Activated CD4-positive, alpha-beta T cell treated with anti-CD3 and anti-CD28 coated beads, Interleukin-2, amount 50 U/mL, for 4 hours (primary cell): ENCODE measurements around the gene ACSF3.
"Not testable (repeated sequence)": the region's sequence is repeated elsewhere in the genome, so short reads cannot be mapped to it uniquely, and the experiment has no call there.

ENCODE experiments used
- DNase-seq, 2 experiments: peaks; one replicate each; pipeline ENCODE4 v3.0.0-alpha.2; 2020

Gene ACSF3

DNA sequence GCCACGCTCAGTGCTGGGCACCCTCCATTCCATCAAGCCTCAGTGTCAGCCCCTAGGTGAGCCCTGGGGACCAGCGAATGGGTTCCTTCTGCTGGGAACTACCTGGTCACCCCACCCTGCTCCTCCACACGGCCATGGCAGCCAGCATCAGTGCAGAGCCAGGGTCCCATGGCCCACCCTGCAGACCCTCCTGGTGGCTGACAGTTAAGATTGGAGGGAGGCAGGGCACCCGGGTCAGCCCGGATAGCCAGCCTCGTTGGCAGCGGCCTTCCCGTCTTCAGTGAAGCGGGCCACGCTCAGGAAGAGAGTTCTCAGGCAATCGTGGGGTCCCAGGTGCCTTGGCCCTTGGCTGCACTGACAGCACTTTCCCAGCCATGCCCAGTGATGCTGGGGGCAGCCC, 37.1 kb upstream of the ACSF3 start:
- no peak for DNase-seq

- DNase-seq, result no peak
Measured at GRCh38 chr16:89057738-89058137, 35.9 kb upstream of the ACSF3 start.

GRCh38 chr16:89058812-89059211, 34.8 kb upstream of the ACSF3 start:
- no peak for DNase-seq

GRCh38 chr16:89060207-89060794, 33.4 kb upstream of the ACSF3 start:
- no peak for DNase-seq

GRCh38 chr16:89061086-89061485, 32.6 kb upstream of the ACSF3 start:
- DNase-seq, result no peak

- DNase-seq, result no peak
Measured at GRCh38 chr16:89061590-89062380, 31.9 kb upstream of the ACSF3 start.

DNA sequence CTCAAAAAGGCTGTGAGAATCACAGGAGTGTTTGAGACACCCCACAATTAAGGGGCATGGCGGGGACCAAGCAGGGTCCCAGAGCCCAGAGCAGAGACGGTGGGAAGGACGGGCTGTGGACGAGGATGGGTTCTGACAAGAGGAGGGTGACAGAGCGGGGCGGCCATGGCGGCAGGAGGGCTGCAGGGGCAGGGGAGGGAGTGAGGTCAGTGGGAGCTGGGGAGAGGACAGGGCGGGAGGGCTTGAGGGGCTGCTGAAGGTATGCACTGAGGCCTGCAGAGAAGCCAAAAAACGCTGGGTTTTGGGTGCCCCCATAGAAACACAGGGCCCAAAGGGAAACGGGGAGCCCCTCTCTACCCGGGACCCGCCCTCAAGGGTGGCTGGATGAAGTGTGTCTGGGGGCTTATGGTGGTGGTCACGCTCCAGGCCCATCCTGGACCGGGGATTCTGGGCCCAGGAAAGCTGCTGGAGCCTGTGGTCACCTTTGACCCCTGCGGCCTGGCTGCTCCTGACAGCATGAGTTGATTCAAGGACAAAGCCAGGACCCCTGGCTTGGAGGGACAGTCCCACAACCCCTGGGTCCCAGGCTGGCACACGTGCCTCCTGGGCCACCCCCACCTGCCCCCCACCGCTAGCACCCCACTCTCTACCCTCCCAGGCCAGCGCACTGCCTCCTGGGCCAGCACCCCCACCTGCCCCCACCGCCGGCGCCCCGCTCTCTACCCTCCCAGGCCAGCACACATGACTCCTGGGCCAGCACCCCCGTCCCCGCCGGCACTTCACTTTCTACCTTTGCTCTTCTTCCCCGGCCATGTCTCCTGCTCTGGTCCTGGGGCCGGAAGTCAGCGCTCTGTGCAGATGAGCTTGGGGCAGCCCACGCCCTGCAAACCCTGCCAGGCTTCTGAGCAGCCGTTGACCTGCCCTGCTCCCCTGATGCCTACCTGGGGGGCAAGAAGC, 31.0 kb upstream of the ACSF3 start:
- DNase-seq, result no peak

- no peak for DNase-seq
Measured at GRCh38 chr16:89063768-89064320, 29.8 kb upstream of the ACSF3 start.

- no peak for DNase-seq
Measured at GRCh38 chr16:89064606-89065457, 28.8 kb upstream of the ACSF3 start.

- no peak for DNase-seq
Measured at GRCh38 chr16:89065458-89065822, 28.2 kb upstream of the ACSF3 start.

DNA sequence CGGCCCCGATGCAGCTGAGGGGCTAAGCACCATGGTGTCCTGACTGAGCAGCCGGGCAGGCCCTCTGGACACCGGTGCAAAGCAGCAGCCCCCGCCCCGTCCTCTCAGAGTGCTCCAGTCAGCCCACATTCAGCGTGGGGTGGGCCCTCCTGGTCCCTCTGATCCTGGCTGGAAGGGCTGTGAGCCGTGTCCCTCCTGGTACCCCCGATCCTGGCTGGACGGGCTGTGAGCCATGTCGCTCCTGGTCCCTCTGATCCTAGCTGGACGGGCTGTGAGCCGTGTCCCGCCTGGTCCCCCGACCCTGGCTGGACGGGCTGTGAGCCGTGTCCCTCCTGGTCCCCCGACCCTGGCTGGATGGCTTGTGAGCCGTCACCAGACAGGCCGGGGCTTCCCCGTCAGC, 26.9 kb upstream of the ACSF3 start:
- DNase-seq, result no peak

DNA sequence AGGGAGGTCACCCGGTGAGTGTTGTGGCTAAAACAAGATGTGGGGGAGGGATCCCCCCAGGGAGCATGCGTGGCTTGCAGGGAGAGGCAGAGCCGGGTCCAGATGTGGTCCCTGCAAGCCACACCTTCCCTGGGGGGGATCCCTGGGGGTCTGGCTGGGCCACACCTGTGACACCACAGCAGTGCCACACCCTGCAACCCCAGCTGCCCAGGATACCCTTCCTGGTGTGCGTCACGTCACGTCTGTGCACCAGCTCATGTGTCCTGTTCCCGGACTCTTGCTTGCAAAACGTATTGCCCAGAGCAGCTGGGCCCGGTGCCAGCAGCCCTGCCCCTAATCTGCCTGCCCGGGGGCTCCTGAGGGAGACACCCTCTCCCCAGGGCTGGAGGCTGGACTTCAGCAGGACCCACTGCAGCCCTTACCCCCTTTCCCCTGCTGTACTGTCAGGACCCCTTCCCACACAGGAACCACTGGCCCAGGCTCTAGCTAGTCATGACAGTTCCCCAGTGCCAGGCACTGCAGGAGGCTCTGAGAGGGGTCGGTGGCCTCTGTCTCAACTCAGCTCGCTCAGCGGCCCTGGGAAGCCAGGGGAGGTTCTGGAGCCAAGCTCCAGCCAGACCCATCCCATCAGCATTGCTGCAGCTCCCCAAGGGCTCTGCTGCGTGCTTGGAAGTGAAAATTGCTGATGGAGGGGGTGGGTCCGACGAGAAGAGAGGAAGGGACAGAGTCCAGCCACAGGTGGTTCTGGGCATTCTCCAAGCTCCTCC, 25.8 kb upstream of the ACSF3 start:
- no peak for DNase-seq

DNA sequence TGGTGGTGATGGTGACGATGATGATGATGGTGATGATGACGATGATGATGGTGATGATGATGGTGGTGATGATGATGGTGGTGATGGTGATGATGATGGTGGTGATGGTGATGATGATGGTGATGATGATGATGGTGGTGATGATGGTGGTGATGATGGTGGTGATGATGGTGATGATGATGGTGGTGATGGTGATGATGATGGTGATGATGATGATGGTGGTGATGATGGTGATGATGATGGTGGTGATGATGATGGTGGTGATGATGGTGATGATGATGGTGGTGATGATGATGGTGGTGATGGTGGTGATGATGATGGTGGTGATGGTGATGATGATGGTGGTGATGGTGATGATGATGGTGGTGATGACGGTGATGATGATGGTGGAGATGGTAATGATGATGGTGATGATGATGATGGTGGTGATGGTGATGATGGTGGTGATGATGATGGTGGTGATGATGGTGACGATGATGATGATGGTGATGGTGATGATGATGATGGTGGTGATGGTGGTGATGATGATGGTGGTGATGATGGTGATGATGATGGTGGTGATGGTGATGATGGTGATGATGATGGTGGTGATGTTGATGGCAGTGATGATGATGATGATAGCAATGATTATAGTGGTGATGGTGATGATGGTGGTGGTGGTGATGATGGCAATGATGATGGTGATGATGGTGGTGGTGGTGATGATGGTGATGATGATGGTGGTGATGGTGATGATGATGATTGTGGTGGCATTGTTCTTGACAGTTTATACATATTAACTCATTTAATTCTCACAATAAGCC, 24.6 kb upstream of the ACSF3 start:
- not testable (repeated sequence) for DNase-seq

DNA sequence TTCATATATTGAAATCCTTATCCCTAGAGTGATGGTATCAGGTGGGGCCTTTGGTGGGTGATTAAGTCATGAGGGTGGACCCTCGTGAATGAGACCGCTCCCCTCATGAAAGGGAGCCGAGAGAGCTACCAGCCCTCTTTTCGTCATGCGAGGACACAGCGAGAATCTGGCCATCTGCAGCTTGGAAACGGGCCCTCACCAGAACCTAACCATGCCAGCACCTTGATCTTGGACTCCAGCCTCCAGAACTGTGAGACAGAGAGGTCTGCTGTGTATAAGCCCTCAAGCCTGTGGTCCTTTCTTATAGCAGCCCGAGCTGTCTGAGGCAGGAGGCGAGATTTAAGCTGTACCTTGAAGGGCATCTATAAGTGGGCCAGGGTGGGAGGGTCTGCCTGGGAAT, 23.7 kb upstream of the ACSF3 start:
- no peak for DNase-seq

DNA sequence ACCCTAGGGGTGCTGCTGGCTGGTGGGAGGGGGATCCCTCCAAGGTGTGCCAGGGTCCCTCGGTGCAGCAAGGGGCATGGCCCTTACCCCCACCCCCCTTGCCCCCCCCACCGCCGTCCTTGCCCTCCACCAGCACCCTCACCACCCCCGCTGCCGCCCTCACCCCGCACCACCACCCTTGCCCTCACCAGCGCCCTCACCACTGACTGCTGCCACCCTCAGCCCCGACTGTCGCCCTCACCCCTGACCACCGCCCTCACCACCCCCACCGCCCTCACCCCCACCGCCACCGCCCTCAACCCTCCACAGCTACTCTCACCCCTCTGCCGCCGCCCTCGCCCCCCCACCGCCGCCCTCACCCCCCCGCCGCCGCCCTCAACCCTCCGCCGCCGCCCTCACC, 23.1 kb upstream of the ACSF3 start:
- no peak for DNase-seq

GRCh38 chr16:89071686-89072547, 21.7 kb upstream of the ACSF3 start:
- no peak for DNase-seq

DNA sequence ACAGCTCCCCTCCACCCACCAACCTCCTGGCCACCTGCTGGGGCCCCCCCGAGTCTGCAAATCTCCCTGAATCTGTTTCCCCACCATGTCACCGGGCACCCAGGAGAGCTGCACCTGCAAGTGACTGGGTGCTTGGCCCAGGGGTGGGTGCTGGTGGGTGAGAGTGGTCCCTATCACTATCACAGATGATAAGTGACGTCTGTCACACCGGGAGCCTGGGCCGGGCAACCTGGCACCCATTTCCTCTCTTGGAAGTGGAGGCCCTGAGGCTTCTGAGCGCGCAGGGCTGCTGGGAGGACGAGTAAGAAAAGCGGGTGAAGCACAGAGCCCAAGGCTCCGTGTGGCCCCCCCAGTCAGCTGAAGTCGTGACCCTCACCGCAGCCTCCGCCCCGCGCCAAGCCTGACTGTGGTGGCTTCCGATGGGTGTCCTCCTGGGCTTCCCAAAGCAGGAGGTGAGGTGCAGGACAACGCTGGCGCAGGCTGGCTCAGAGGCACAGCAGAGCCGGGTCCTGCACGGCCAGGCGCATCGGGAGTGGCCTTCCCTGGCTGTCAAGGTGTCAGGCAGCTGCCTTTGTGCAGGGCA, 21.0 kb upstream of the ACSF3 start:
- DNase-seq, result no peak

DNA sequence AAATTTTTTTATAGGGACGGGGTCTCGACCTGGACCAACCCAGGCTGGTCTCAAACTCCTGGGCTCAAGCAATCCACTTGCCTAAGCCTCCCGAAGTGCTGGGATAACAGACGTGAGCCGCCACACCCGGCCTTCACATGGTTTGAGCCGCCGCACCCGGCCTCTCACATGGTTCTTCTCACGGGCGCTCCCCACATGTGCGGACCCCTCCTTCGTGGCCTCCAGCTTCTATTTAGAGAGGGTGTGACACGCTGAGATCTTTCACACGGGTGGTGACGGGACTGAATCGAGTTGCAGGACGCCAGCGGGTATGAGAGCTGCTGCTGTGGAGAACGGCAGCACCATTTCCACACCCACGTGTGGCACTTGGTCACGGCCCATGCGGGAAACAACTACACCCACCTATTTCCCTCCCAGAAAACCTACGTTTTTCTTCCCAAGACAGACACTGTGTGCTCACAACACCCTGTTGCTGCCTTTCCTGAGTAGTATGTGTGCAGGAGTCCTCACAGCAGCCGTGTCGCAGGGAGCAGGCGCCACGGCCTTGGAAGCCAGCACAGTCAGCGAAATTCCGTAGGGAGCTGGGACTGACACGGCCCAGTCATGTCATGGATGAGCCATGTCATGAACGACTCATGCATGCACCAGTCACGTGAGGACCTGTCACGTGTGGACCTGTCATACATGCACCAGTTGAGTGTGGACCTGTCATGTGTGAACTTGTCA, 20.1 kb upstream of the ACSF3 start:
- DNase-seq, result no peak
